NCI-H524 (cell line): ENCODE data around the gene ZNF799.
A peak's percentile ranks its signal among the peaks of the same experiment; 100 is the strongest.
"Not testable (repeated sequence)": the region's sequence is repeated elsewhere in the genome, so short reads cannot be mapped to it uniquely, and the experiment has no call there.

Experiments used
- DNase-seq, 2 experiments: peaks; one replicate each; lab custom pipeline; 2025; lab: John Stamatoyannopoulos, UW

ZNF799 gene

DNA sequence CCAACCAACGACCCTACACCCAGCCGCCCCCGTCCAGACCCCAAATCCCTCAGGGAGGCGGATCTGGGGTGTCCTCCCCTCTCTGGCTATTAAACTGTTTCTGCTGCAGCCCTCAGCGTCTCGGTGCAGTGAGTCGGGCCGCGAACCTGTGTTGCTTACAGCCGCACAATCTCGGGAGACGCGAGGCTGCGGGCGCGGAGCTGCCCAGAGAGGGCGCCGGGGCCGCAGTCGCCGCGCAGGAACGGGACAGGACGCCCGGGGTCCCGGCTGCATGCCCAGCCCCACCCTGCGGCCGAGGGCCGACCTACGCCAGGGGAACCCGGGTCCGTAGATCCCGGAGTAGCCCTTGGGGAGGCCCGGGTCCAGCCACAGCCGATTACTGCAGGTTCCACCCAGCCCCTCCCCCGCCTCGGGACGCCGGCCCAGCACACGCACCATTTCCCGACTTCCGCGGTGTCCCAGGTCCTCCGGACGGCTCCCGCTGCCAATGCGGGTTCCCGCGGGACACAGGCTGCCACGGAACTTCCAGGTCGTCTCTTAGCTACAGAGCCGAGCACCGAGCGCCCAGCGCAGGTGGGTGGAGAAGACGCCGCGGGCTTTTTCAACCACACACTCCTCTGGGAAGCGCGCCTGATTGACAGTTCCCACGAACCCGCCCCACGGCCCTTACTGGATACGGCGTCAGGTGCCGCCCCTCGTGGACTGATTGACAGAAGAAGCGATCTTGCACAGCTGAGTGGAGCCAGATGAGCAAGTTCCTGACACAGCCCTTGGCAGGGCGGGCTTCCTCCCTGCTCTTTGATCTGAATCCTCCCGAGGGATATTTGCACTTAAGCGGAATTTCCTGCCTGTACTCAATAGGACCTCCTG is at the start of gene ZNF799:
ZNF799 (minus strand) TSS at position 639 of the 870 bp plus-strand sequence; CDS start at position 438, 201 bp downstream.
- DNase-seq = peak; percentile 94 to 98

DNA sequence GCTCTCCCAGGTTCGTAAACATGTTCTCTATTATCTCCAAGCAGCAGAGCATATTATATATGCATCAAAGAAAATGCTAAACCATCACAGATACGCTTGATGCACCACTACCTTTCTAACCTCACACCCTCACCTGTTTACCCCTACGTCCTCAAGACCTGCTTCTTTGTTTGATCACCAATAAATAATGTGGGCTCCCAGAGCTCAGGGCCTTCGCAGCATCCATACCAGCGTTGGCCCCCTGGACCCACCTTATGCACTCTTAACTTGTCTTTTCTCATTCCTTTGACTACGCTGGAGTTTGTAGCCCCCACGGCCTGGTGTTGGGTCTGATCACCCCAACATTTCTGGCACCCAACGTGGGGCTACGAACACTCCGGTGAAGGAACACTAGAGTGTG is 49.8 kb upstream of the ZNF799 start:
- no peak for DNase-seq

DNA sequence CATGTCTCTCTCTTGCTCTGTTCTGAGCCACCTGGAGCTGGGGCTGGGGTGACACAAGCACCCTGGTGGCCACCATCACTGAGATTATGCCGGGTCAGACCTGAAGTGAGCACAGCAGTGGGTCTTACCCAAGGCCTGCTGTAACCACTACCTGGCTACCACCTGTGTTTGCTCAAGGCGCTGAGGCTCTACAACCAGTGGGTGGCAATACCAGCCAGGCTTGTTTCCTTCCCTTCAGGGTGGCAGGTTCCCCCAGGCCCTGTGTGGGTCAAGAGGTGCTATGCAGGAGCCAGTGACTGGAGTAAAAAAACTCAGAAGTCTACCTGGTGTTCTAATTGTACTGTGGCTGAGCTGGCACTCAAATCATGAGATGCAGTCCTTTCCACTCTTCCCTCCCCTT is 47.7 kb upstream of the ZNF799 start:
- DNase-seq = no peak

DNA sequence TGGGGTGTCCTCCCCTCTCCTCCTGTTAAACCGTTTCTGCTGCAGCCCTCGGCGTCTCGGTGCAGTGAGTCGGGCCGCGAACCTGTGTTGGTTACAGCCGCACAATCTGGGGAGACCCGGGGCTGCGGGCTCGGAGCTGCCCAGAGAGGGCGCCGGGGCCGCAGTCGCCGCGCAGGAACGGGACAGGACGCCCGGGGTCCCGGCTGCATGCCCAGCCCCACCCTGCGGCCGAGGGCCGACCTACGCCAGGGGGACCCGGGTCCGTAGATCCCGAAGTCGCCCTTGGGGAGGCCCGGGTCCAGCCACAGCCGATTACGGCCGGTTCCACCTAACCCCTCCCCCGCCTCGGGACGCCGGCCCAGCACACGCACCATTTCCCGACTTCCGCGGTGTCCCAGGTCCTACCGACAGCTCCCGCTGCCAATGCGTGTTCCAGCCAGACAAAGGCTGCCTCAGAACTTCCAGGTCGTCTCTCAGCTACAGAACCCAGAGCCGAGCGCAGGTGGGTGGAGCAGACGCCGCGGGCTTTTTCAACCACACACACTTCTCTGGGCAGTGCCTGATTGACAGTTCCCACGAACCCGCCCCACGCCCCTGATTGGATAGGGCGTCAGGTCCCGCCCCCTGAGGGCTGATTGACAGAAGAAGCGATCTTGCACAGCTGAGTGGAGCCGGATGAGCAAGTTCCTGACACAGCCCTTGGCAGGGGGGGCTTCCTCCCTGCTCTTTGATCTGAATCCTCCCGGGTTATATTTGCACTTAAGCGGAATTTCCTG is 39.7 kb upstream of the ZNF799 start, which contains the start of gene ZNF443:
ZNF443 (minus strand) TSS at position 481 of the 776 bp plus-strand sequence; CDS start at position 374, 107 bp downstream.
- peak; percentile 98 to 99 for DNase-seq

DNA sequence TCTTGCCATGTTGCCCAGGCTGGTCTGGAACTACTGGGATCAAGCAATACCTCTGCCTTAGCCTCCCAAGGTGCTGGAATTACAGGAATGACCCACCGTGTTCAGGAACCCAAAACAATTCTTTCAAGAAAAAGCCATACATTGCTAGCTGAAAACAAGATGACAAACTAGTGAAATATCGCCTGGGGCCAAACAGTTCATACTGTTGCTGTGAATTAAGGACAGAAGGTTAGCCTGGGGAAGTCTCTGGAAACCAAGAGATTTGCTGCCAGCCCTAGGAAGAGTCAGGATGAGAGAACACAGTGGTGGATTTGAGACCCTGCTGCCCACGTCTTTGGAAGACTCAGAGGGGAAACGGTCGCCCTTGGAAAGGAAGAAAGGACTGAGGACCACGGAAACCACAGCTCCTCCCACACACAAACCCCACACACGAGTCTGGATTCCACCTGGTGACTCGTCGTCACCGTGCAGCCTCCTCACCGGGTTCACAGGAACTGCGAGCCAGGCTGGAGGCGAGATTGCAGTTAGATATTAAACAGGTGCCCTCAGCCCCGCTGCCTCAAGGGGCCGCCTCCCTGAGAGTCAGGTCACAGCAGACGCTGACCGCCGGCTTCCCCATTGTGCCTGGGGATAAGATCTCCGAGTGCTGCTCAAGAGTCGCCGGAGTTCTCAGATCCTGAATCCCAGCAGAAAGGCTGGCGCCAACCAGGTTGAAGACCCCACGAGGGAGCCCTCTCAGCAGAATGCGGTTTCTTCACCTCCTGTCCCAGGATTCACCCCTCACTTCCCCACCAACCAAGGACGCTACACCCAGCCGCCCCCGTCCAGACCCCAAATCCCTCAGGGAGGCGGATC is 38.8 kb upstream of the ZNF799 start:
- DNase-seq = peak; percentile 39 to 52

DNA sequence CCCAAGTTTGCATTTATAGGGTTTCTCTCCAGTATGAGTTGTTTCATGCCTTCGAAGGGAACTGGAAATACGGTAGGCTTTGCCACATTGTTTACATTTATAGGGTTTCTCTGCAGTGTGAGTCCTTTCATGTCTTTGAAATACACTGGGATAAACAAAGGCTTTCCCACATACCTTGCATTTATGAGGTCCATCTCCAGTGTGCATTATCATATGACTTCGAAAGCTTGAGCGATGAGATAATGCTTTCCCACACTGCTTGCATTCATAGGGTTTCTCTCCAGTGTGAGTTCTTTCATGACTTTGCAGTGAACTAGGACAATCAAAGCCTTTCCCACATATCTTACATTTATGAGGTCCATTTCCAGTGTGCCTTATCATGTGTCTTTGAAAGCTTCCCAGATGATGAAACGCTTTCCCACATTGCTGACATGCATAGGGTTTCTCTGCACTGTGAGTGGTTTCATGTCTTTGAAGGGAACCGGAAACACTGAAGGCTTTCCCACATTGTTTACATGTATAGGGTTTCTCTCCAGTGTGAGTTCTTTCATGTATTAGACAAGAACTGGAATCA is 29.7 kb upstream of the ZNF799 start:
- not testable (repeated sequence) for DNase-seq

DNA sequence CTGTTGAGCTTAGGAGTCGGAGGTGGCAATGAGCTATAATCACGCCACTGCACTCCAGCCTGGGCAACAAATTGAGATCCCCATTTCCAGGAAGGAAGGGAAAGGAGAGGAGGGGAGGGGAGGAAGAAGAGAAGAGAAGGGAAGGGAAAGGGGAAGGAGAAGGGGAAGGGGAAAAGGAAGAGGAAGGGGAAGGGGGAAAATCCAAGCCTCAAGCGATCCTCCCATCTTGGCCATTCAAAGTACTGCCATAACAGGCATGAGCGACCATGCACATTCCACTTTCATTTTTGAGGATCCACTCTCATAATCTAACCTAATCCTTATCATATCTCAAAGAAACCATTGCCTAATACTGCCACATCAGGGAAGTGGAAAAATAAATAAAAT is 24.8 kb upstream of the ZNF799 start:
- DNase-seq = no peak

DNA sequence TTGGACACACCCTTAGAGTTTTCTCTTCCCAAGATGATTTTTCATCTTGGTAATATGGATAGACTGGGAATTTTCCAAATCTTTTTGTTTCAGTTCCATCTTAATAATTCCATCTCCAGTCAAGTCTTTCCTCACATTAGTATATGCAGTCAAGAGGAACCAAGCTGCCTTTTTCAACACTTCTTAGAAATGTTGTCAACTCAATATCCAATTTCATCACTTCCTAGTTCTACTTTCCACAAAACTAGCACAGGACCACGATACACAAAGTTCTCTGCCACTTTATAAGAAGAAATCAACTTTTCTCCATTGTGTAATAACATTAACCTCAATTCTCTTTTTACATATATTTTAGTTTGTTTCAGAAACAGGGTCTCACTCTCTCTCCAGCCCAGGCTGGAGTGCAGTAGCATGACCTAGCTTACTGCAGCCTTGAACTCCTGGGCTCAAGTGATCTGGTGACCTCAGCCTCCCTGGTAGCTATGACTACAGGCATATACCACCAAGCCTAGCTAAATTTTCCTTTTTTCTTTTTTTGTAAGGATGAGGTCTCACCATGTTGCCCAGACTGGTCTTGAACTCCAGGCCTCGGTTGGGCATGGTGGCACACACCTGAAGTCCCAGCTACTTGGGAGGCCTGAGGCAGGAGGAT is 24.3 kb upstream of the ZNF799 start:
- no peak for DNase-seq

DNA sequence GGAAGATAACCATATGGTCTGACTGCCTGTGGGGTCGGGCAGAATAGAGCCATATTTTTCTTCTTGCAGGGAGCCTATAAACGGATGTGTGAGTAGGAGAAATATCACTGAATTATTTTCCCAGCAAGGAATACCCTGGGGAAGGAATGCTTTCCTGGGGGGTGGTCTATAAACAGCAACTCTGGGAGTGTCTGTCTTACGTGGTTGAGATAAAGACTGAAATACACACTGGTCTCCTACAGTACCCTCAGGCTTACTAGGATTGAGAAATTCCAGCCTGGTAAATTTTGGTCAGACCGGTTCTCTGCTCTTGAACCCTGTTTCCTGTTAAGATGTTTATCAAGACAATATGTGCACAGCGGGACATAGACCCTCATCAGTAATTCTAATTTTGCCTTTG is 16.2 kb upstream of the ZNF799 start:
- DNase-seq = not testable (repeated sequence)

DNA sequence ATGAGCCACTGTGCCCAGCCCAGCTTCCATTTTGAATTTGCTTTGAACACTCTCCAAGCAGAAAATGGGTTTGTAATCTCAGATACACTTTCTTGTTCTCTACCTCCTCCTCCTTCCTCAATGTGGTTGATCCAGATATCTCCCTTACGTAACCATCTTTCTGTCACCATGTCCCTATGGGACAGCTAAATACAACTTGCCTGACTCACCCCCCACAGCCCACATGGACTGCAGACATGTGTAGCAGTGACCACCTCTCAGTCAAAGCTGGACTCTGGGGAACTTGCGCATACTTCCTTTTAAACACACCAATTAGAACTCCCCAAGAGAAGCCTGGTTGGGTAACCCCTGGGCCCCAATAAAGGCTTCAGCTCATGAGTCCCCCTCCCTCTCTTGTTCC is 10.8 kb upstream of the ZNF799 start:
- no peak for DNase-seq

DNA sequence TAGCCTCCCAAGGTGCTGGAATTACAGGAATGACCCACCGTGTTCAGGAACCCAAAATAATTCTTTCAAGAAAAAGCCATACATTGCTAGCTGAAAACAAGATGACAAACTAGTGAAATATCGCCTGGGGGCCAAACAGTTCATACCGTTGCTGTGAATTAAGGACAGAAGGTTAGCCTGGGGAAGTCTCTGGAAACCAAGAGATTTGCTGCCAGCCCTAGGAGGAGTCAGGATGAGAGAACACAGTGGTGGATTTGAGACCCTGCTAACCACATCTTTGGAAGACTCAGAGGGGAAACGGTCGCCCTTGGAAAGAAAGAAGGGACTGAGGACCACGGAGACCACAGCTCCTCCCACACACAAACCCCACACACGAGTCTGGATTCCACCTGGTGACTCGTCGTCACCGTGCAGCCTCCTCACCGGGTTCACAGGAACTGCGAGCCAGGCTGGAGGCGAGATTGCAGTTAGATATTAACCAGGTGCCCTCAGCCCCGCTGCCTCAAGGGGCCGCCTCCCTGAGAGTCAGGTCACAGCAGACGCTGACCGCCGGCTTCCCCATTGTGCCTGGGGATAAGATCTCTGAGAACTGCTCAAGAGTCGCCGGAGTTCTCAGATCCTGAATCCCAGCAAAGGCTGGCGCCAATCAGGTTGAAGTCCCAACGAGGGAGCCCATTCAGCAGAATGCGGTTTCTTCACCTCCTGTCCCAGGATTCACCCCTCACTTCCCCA is 1.0 kb downstream of the ZNF799 start:
- DNase-seq = peak; percentile 19 to 46

DNA sequence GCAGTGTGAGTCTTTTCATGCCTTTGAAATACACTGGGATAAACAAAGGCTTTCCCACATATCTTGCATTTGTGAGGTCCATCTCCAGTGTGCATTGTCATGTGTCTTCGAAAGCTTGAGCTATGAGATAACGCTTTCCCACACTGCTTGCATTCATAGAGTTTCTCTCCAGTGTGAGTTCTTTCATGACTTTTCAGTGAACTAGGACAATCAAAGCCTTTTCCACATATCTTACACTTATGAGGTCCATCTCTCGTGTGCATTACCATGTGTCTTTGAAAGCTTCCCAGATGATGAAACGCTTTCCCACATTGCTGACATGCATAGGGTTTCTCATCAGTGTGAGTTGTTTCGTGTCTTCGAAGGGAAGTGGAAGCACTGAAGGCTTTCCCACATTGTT is 9.9 kb downstream of the ZNF799 start:
- not testable (repeated sequence) for DNase-seq

DNA sequence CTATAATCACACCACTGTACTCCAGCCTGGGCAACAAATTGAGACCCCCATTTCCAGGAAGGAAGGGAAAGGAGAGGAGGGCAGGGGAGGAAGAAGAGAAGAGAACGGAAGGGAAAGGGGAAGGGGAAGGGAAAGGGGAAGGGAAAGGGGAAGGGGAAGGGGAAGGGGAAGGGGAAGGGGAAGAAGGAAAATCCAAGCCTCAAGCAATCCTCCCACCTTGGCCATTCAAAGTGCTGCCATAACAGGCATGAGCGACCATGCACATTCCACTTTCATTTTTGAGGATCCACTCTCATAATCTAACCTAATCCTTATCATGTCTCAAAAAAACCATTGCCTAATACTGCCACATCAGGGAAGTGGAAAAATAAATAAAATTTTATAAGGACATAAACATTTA is 14.7 kb downstream of the ZNF799 start:
- DNase-seq = not testable (repeated sequence)

DNA sequence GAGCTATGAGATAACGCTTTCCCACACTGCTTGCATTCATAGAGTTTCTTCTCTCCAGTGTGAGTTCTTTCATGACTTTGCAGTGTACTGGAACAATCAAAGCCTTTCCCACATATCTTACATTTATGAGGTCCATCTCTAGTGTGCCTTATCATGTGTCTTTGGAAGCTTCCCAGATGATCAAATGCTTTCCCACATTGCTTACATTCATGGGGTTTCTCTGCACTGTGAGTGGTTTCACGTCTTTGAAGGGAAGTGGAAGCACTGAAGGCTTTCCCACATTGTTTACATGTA is 20.7 kb downstream of the ZNF799 start:
- no peak for DNase-seq

DNA sequence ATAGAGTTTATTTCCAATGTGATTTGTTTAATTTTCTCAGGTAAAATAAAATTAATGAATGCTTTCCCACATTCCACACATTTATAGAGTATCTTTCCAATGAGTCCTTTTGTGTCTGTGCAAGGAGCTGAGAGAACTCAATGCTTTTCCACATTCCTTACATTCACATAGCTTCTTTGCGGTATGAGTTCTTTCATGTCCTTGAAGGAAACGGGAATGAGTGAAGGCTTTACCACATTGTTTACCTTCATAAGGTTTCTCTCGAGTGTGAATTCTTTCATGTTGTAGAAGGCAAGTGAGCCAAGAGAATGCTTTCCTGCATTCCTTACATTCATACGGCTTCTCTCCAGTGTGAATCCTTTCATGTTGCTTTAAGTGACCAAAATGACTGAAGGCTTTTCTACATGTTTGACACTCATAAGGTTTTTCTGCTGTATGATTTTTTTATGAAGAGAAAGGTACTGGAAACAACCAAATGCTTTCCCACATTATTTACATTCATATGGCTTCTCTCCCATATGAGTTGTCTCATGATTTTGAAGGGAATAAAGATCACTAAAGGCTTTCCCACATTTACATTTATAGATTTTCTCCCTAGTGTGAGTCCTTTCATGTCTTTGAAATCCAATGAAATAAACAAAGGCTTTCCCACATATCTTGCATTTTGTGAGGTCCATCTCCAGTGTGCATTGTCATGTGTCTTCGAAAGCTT is 21.2 kb downstream of the ZNF799 start:
- DNase-seq = no peak

DNA sequence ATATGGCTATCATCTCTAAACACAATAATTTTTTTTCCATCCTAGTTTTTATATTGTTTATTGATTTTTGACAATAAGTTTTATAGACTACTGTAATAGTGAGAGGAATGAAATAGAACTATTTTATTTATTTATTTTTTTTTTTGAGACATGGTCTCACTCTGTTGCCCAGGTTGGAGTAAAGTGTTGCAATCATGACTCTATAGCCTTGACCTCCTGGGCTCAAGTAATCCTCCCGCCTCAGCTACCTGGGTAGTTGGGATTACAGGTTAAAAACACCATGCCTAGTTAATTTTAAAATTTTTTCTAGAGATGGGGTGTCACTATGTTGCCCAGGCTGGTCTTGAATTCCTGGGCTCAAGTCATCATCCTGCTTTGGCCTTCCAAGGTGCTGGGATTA is 27.0 kb downstream of the ZNF799 start:
- no peak for DNase-seq

DNA sequence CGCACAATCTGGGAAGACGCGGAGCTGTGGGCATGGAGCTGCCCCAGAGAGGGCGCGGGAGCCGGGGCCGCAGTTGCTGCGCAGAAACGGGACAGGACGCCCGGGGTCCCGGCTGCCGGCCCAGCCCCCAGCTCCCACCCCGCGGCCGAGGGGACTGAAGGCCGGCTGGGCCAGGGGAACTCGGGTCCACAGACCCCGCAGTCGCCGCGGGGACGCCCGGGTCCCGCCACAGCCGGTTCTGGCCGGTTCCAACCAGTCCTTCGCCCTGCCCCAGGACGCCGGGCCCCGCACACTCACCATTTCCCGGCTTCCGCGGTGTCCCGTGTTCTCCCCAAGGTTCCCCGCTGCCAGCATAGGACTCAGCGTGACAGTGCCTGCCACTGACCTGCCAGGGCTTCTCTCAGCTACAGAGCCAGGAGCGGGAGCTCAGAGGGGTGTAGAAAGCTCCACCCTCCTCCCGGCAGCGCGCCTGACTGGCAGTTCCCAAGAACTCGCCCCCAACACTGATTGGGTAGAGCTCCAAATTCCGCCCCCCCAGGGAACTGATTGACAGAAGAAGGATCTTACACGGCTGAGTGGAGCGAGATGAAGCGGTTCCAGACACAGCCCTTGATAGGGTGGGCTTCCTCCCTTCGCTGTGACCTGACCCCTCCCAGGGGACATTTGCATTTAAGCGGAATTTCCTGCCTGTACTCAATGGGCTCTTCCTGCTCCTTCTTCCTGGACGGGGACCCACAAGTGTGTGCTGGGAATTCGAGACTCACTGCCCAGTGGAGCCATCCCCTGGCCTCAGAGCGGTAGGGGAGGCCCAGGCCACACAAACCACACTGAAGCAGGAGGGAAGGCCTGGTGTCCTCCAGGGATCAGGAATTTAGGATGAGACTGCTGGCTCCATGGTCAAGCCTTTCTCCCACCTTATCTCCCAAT is 35.6 kb downstream of the ZNF799 start, which contains the start of gene ZNF442:
ZNF442 (minus strand) TSS at position 448 of the 927 bp plus-strand sequence. CDS start 2,052 bp downstream, outside the sequence.
- peak; percentile 97 to 99 for DNase-seq

DNA sequence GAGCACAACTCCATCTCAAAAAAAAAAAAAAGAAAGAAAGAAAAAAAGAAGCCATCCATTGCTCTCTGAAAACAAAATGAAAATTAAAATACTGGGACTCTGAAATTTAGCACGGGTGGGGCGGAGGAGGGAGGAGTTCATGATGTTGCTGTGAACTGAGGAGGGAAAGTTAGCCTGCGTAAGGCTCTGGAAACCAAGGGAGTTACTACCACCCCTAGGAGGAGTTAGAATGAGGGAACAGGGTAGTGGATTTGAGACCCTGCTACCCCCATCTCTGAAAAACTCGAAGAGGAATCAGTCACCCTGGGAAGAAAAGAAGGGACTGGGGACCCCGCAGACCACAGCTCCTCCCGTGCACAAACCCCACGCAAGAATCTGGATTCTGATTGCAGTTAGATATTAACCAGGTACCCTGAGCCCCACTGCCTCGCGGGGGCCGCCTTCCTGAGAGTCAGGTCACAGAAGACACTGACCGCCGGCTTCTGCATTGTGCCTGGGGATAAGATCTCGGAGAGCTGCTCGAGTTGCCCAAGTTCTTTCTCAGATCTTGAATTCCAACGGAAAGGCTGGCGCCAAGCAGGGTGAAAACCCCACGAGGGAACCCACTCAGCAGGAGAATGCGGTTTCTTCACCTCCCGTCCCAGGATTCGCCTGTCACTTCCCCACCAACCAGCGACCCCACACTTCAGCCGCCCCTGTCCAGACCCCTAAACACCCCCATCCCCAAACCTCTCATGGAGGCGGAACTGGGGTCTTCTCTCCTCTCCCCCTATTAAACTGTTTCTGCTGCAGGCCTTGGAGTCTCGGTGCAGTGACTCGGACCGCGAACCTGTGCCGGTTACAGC is 36.5 kb downstream of the ZNF799 start:
- DNase-seq = peak in 1 of 2 experiments; percentile 5
